SH-SY5Y (cell line): ENCODE data around the gene GNG13.

Experiments
- GATA2 ChIP-seq: IDR thresholded peaks from 2 replicates; pipeline ENCODE4 v1.6.1; 2011; ENCODE audit warnings: mild to moderate bottlenecking, low read depth, low read length
- GATA3 ChIP-seq: IDR thresholded peaks from 2 replicates; pipeline ENCODE4 v1.6.1; 2011; ENCODE audit warnings: low read depth, mild to moderate bottlenecking, low read length, moderate library complexity

GRCh38 chr16:799948-800833, at the start of gene GNG13:
- TF ChIP-seq GATA2, result no peak
- no peak for TF ChIP-seq GATA3
